Vagina (tissue), 2 donors: Measurements from ENCODE around the gene TAF7L.

Experiments
- CTCF ChIP-seq, 3 experiments: fragments of 450-650 bp in 2 of 3; fragments of 200-600 bp in 1 of 3; sonication (generic) in 1 of 3; IDR thresholded peaks; one replicate each; pipeline ENCODE4 v1.5.1; 2017 to 2019; ENCODE audit warnings: antibody characterized with exemption in 3 of 3, mild to moderate bottlenecking in 2 of 3, moderate library complexity in 2 of 3
- POLR2A ChIP-seq, 2 donors: fragments of 450-650 bp; IDR thresholded peaks; one replicate each; pipeline ENCODE4 v1.6.1; 2017; ENCODE audit warnings: antibody characterized with exemption in 2 of 2, mild to moderate bottlenecking in 2 of 2, moderate library complexity in 2 of 2

GRCh38 chrX:101258259-101258581, 32.9 kb downstream of the TAF7L start:
- TF ChIP-seq POLR2A (IDR thresholded peaks at IDR 0.05) (no peak), CTCF (IDR thresholded peaks at IDR 0.05) (no peak)
